Gastrocnemius medialis (tissue), 4 donors: ENCODE measurements around the gene ORM1. TPM values are rescaled to one million over a fixed set of nuclear protein-coding genes. Genes with fewer than 3 reads are reported as not detected.

ENCODE experiments used
- ATAC-seq, 2 donors: fragments of 150-250 bp; one replicate each; pipeline ENCODE4 v1.9.1; 2016
- DNase-seq, 2 donors: peaks; one replicate each; pipeline ENCODE4 v3.0.0-alpha.2; 2019
- H3K27ac ChIP-seq, 4 donors: fragments of 200-600 bp; sonication (generic); 1 replicate in 1 of 4; 2 replicates in 3 of 4; pipeline ENCODE4 v1.5.1; 2016 to 2018; ENCODE audit warnings: mild to moderate bottlenecking in 2 of 4, moderate library complexity in 1 of 4
- H3K27me3 ChIP-seq, 3 donors: fragments of 200-600 bp; sonication (generic) in 2 of 3; 1 replicate in 1 of 3; 2 replicates in 2 of 3; pipeline versions ENCODE4 v1.5.1 to v1.6.0; 2016 to 2019; ENCODE audit warnings: mild to moderate bottlenecking in 1 of 3, moderate library complexity in 1 of 3
- H3K36me3 ChIP-seq, 2 donors: fragments of 200-600 bp; sonication (generic) in 1 of 2; one replicate each; pipeline ENCODE4 v1.5.1; 2017 to 2018
- H3K4me1 ChIP-seq, 2 donors: fragments of 200-600 bp; sonication (generic) in 1 of 2; one replicate each; pipeline ENCODE4 v1.5.1; 2016 to 2017; ENCODE audit warnings: mild to moderate bottlenecking in 2 of 2
- H3K4me3 ChIP-seq, 4 donors: fragments of 200-600 bp; sonication (generic) in 3 of 4; 1 replicate in 1 of 4; 2 replicates in 3 of 4; pipeline ENCODE4 v1.5.1; 2016 to 2019; ENCODE audit warnings: mild to moderate bottlenecking in 2 of 4
- H3K9me3 ChIP-seq, 3 donors: fragments of 200-600 bp; sonication (generic) in 2 of 3; 1 replicate in 1 of 3; 2 replicates in 2 of 3; pipeline ENCODE4 v1.5.1; 2016 to 2019
- CTCF ChIP-seq, 5 experiments: fragments of 450-650 bp in 3 of 5; fragments of 200-600 bp in 2 of 5; sonication (generic) in 2 of 5; IDR thresholded peaks in 4 of 5; conservative IDR thresholded peaks in 1 of 5; 1 replicate in 4 of 5; 2 replicates in 1 of 5; pipeline ENCODE4 v1.5.1; 2016 to 2019; ENCODE audit warnings: antibody characterized with exemption in 5 of 5, mild to moderate bottlenecking in 3 of 5, moderate library complexity in 3 of 5
- POLR2A ChIP-seq, 2 donors: fragments of 450-650 bp; IDR thresholded peaks; one replicate each; pipeline ENCODE4 v1.6.1; 2017; ENCODE audit warnings: antibody characterized with exemption in 2 of 2, mild to moderate bottlenecking in 2 of 2, moderate library complexity in 2 of 2
- in situ Hi-C, 4 donors: fragments of 200-750 bp; cut with MboI; loops; one replicate each; pipeline versions ENCODE4 v1.15.0 to v1.8.0; 2017; ENCODE audit warnings: low sequenced_read_pairs in 4 of 4
- intact Hi-C: fragments of 100-400 bp; cut with DNase I; formaldehyde crosslinking; loops from one replicate; pipeline ENCODE4 v1.15.1; 2023; ENCODE audit warnings: low total_unique reads
- total RNA-seq, 4 donors: library from RNA; depleted of rRNA; stranded (reverse); fragments of >200 nt; gene quantifications; one replicate each; pipeline versions ENCODE4 v1.1.0 to v1.2.3, GENCODE V29; 2016

The ORM1 gene
- total RNA-seq, 4 donors from 2014 or later: 33.5 to 92.8 TPM; not detected in 2

DNA sequence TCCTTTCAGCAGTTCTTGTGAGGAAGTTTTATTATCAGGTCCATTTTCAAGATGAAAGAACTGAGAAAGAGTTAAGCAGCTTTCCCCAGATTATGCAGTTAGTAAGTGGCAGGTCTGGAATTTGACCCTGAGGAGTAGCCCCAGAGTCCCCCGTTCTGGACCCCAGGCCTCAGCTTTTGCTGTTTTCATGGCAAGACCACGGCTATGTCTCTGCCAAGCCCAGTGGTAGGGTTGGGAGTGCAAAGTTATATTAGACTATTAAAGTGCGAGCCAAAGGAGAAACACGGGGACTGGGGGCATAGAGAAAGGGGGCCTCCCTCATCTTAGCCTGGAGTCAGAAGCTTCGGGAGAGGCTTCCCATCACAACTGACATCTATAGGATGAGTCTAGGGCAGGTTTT is 19.3 kb upstream of the ORM1 start:
- Histone ChIP-seq H3K27me3 (no peaks in the 10 kb centered on the region), H3K4me1 (no peaks in the 10 kb centered on the region), H3K9me3 (no peaks in the 10 kb centered on the region), H3K36me3 (no peaks in the 10 kb centered on the region), H3K4me3 (no peak overlapping the region), H3K27ac (no peak overlapping the region)
- DNase-seq (no peak), ATAC-seq (no peak)
- TF ChIP-seq CTCF (IDR thresholded peaks at IDR 0.05 in 4 of 5, conservative IDR thresholded peaks at IDR 0.05 in 1 of 5) (no peak), POLR2A (IDR thresholded peaks at IDR 0.05) (no peak)
- in situ Hi-C loops (no loop called here), intact Hi-C loops (no loop called here)

- intact Hi-C loops: no loop called here
- Histone ChIP-seq H3K4me3 (no peak overlapping the region), H3K36me3 (no peaks in the 10 kb centered on the region), H3K4me1 (no peaks in the 10 kb centered on the region), H3K27ac (no peak overlapping the region), H3K9me3 (no peaks in the 10 kb centered on the region), H3K27me3 (no peaks in the 10 kb centered on the region)
- ATAC-seq: no peak
- in situ Hi-C loops: no loop called here
- TF ChIP-seq CTCF (IDR thresholded peaks at IDR 0.05 in 4 of 5, conservative IDR thresholded peaks at IDR 0.05 in 1 of 5): no peak
- TF ChIP-seq POLR2A (IDR thresholded peaks at IDR 0.05): no peak
- no peak for DNase-seq
Measured at GRCh38 chr9:114303977-114304376, 18.9 kb upstream of the ORM1 start.

- no peak overlapping the region for H3K27ac ChIP-seq
- H3K27me3 ChIP-seq: no peaks in the 10 kb centered on the region
- H3K9me3 ChIP-seq: no peaks in the 10 kb centered on the region
- H3K4me1 ChIP-seq: no peaks in the 10 kb centered on the region
- H3K36me3 ChIP-seq: no peaks in the 10 kb centered on the region
- H3K4me3 ChIP-seq: no peak overlapping the region
- no peak for TF ChIP-seq CTCF (IDR thresholded peaks at IDR 0.05 in 4 of 5, conservative IDR thresholded peaks at IDR 0.05 in 1 of 5)
- TF ChIP-seq POLR2A (IDR thresholded peaks at IDR 0.05): no peak
- intact Hi-C loops (no loop called here), in situ Hi-C loops (no loop called here)
- ATAC-seq (no peak), DNase-seq (no peak)
Measured at GRCh38 chr9:114304416-114305188, 18.3 kb upstream of the ORM1 start.

DNA sequence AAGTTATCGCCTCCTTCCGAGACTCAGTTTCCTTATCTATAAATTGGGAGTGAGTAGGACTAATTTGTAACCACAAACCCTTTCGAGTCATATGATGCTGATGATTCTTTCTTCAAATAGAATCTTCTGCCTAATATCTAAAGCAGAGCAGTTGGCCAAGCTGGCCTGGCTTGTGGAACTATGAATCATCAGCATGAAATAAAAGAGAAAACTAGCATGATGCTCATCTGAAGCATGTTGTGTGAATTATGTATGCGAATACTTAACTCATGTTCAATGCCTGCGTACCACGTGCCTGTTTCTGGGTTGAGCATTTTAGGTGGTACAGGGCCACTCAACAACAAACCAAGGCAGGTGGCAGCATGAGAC is 15.0 kb upstream of the ORM1 start:
- no peak for TF ChIP-seq POLR2A (IDR thresholded peaks at IDR 0.05)
- TF ChIP-seq CTCF (IDR thresholded peaks at IDR 0.05 in 4 of 5, conservative IDR thresholded peaks at IDR 0.05 in 1 of 5): no peak
- Histone ChIP-seq H3K9me3 (no peaks in the 10 kb centered on the region), H3K36me3 (no peaks in the 10 kb centered on the region), H3K4me3 (no peak overlapping the region), H3K27ac (no peak overlapping the region), H3K4me1 (no peaks in the 10 kb centered on the region), H3K27me3 (no peaks in the 10 kb centered on the region)
- ATAC-seq: no peak
- intact Hi-C loops (no loop called here), in situ Hi-C loops (no loop called here)
- DNase-seq: no peak
